GM23338 (cell line): ENCODE data around the gene ADAM10. TPM values are rescaled to one million over a fixed set of nuclear protein-coding genes. Genes with fewer than 3 reads are reported as not detected.

Experiments used
- ATAC-seq: fragments of 200-7000 bp; cut with Tn5 transposase; 3 replicates; pipeline ENCODE4 v1.9.1; 2020
- DNase-seq: peaks from one replicate; pipeline ENCODE4 v3.0.0-alpha.2; 2015; ENCODE audit warnings: low spot score
- H2AFZ ChIP-seq: fragments of 200-600 bp; sonication (generic); 2 replicates; pipeline ENCODE4 v1.8.0; 2016; ENCODE audit warnings: antibody characterized with exemption, mild to moderate bottlenecking, moderate library complexity
- H3F3A ChIP-seq: fragments of 200-600 bp; sonication (generic); replicated peaks from 2 replicates; pipeline ENCODE4 v1.8.0; 2017; ENCODE audit warnings: antibody characterized with exemption, mixed run types, low read depth
- H3K27ac ChIP-seq: fragments of 200-600 bp; sonication (generic); 2 replicates; pipeline ENCODE4 v1.6.1; 2016; ENCODE audit warnings: low read depth
- H3K27me3 ChIP-seq: fragments of 200-600 bp; sonication (generic); 2 replicates; pipeline ENCODE4 v1.8.0; 2016; ENCODE audit warnings: mild to moderate bottlenecking, mixed run types, moderate library complexity; ENCODE audit not compliant: insufficient read depth
- H3K36me3 ChIP-seq: fragments of 200-600 bp; sonication (generic); 2 replicates; pipeline ENCODE4 v1.8.0; 2016; ENCODE audit warnings: mild to moderate bottlenecking; ENCODE audit not compliant: insufficient read depth
- H3K4me1 ChIP-seq: fragments of 200-600 bp; sonication (generic); 2 replicates; pipeline ENCODE4 v1.8.0; 2016; ENCODE audit warnings: mild to moderate bottlenecking, moderate library complexity; ENCODE audit not compliant: insufficient read depth
- H3K4me2 ChIP-seq: fragments of 200-600 bp; sonication (generic); 2 replicates; pipeline ENCODE4 v1.7.1; 2017; ENCODE audit warnings: mixed run types
- H3K4me3 ChIP-seq: fragments of 200-600 bp; sonication (generic); 2 replicates; pipeline ENCODE4 v1.6.1; 2016; ENCODE audit warnings: mixed run types
- H3K79me2 ChIP-seq: fragments of 200-600 bp; sonication (generic); replicated peaks from 2 replicates; pipeline ENCODE4 v1.8.0; 2017; ENCODE audit warnings: mild to moderate bottlenecking; ENCODE audit not compliant: insufficient read depth
- H3K9me2 ChIP-seq: fragments of 200-600 bp; sonication (generic); 2 replicates; pipeline ENCODE4 v1.8.0; 2017; ENCODE audit not compliant: insufficient read depth
- H4K20me1 ChIP-seq: fragments of 200-600 bp; sonication (generic); replicated peaks from 2 replicates; pipeline ENCODE4 v1.8.0; 2017; ENCODE audit warnings: mild to moderate bottlenecking; ENCODE audit not compliant: insufficient read depth
- H3K27ac Mint-ChIP-seq: 2 replicates; pipeline ENCODE4 v1.8.0; 2020; ENCODE audit warnings: inconsistent platforms, mild to moderate bottlenecking, moderate library complexity, mixed read lengths
- H3K27me3 Mint-ChIP-seq: 3 replicates; pipeline ENCODE4 v1.8.0; 2022; ENCODE audit warnings: low read depth, mild to moderate bottlenecking, moderate library complexity, mixed read lengths, inconsistent platforms; ENCODE audit not compliant: insufficient read depth, poor library complexity
- H3K36me3 Mint-ChIP-seq: 3 replicates; pipeline ENCODE4 v1.8.0; 2021; ENCODE audit warnings: low read depth, mild to moderate bottlenecking, inconsistent platforms, moderate library complexity, mixed read lengths
- H3K4me1 Mint-ChIP-seq: 3 replicates; pipeline ENCODE4 v1.8.0; 2020; ENCODE audit warnings: mild to moderate bottlenecking, inconsistent platforms, mixed read lengths
- H3K4me3 Mint-ChIP-seq: 3 replicates; pipeline ENCODE4 v1.8.0; 2021; ENCODE audit warnings: moderate library complexity, mild to moderate bottlenecking, inconsistent platforms, mixed read lengths
- H3K9me3 Mint-ChIP-seq: 3 replicates; pipeline ENCODE4 v1.8.0; 2020; ENCODE audit warnings: moderate library complexity, mild to moderate bottlenecking, inconsistent platforms, mixed read lengths
- CREB1 ChIP-seq: fragments of 250-450 bp; sonication (Bioruptor Pico); IDR thresholded peaks from 2 replicates; pipeline ENCODE4 v1.5.0; 2020; ENCODE audit warnings: low read depth, mild to moderate bottlenecking, moderate library complexity
- EZH2 ChIP-seq: fragments of 200-600 bp; sonication (generic); IDR thresholded peaks from one replicate; pipeline ENCODE4 v1.8.0; 2017; ENCODE audit warnings: antibody characterized with exemption, mild to moderate bottlenecking, low read depth; ENCODE audit not compliant: unreplicated experiment
- EZH2phosphoT487 ChIP-seq: fragments of 200-600 bp; sonication (generic); IDR thresholded peaks from one replicate; pipeline ENCODE4 v1.8.1; 2018; ENCODE audit warnings: antibody characterized with exemption; ENCODE audit not compliant: unreplicated experiment
- JUNB ChIP-seq: IDR thresholded peaks from one replicate; pipeline ENCODE4 v1.6.1; 2016; ENCODE audit warnings: antibody characterized with exemption; ENCODE audit not compliant: unreplicated experiment
- NANOG ChIP-seq: IDR thresholded peaks from 2 replicates; pipeline ENCODE4 v1.6.1; 2016; ENCODE audit warnings: antibody characterized with exemption, borderline replicate concordance
- POLR2AphosphoS5 ChIP-seq: IDR thresholded peaks from 2 replicates; pipeline ENCODE4 v1.6.1; 2016; ENCODE audit warnings: antibody characterized with exemption, low read depth
- REST ChIP-seq: IDR thresholded peaks from one replicate; pipeline ENCODE4 v1.6.1; 2018; ENCODE audit warnings: antibody characterized with exemption; ENCODE audit not compliant: unreplicated experiment
- STAT1 ChIP-seq: IDR thresholded peaks from one replicate; pipeline ENCODE4 v1.6.1; 2016; ENCODE audit warnings: antibody characterized with exemption; ENCODE audit not compliant: unreplicated experiment
- ZNF114 ChIP-seq: fragments of 250-450 bp; sonication (Bioruptor Pico); IDR thresholded peaks from 2 replicates; pipeline ENCODE4 v1.5.0; 2020; ENCODE audit warnings: mild to moderate bottlenecking, moderate library complexity
- ZNF331 ChIP-seq: fragments of 250-450 bp; sonication (Bioruptor Pico); IDR thresholded peaks from 2 replicates; pipeline ENCODE4 v1.5.0; 2020; ENCODE audit warnings: low read depth, mild to moderate bottlenecking, moderate library complexity
- ZNF462 ChIP-seq: fragments of 250-450 bp; sonication (Bioruptor Pico); IDR thresholded peaks from 2 replicates; pipeline ENCODE4 v1.5.0; 2020; ENCODE audit warnings: mild to moderate bottlenecking, moderate library complexity
- polyA plus RNA-seq: library from polyadenylated mRNA; unstranded; fragments of >200 nt; fragmentation: Nextera tagmentation; extraction: Ambion mirVana; gene quantifications from 2 replicates; pipeline ENCODE4 v1.2.1, GENCODE V29; 2016
- total RNA-seq: library from RNA; depleted of rRNA; stranded (reverse); fragments of >200 nt; shearing (Covaris generic); gene quantifications from 2 replicates; pipeline ENCODE4 v1.2.3, GENCODE V29; 2014

The ADAM10 gene
- total and polyA plus RNA-seq, 2 experiments from 2014 or later: 25.0 to 114 TPM

DNA sequence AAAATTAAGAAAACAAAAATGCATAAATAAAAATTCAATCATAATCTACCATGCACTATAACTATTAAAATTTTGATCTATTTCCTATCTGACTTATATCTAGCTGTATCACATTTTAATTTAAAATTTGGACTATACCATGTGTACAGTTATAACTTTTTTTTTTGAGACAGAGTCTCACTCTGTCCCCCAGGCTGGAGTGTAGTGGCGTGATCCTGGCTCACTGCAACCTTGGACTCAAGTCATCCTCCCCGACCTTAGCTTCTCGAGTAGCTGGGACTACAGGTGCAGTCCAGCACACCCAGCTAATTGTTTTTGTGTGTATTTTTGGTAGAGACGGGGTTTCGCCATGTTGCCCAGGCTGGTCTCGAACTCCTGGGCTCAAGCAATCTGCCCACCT, 119.9 kb downstream of the ADAM10 start:
- no peaks in the 10 kb centered on the region for H3K4me1 ChIP-seq
- H3K27me3 Mint-ChIP-seq: no peaks in the 10 kb centered on the region
- no peak overlapping the region for H3K27ac Mint-ChIP-seq
- H3K9me2 ChIP-seq: no peaks in the 10 kb centered on the region
- ATAC-seq (no peak), DNase-seq (no peak)
- H3K9me3 Mint-ChIP-seq: no peaks in the 10 kb centered on the region
- peaks cover 7% of the 10 kb centered on the region; the same call in 1 of the 2 replicates for H3K36me3 ChIP-seq
- no peaks in the 10 kb centered on the region for H4K20me1 ChIP-seq
- H3K4me3 ChIP-seq: no peak overlapping the region
- no peaks in the 10 kb centered on the region for H3K27me3 ChIP-seq
- no peak overlapping the region for H3K4me2 ChIP-seq
- H3K27ac ChIP-seq: no peak overlapping the region
- no peak overlapping the region for H3K4me3 Mint-ChIP-seq
- no peaks in the 10 kb centered on the region; the same call in 1 of the 2 replicates for H3K79me2 ChIP-seq
- no peaks in the 10 kb centered on the region for H3F3A ChIP-seq
- no peak overlapping the region for H2AFZ ChIP-seq
- no peaks in the 10 kb centered on the region; the same call in 2 of the 3 replicates for H3K4me1 Mint-ChIP-seq
- H3K36me3 Mint-ChIP-seq: peaks cover 32% of the 10 kb centered on the region
- TF ChIP-seq POLR2AphosphoS5 (no peak), JUNB (no peak), EZH2phosphoT487 (no peak), STAT1 (no peak), REST (no peak), ZNF462 (no peak), CREB1 (CRISPR knock-in tag) (no peak), ZNF331 (CRISPR knock-in tag) (no peak), NANOG (no peak), EZH2 (no peak), ZNF114 (no peak)
